ENCODE results near the gene TMEM271.
"Not testable (repeated sequence)": the region's sequence is repeated elsewhere in the genome, so short reads cannot be mapped to it uniquely, and the experiment has no call there.

Gene TMEM271

GRCh38 chr4:578451-579443, 2.7 kb upstream of the TMEM271 start:
- DNase-seq, result no peak

- no peak for DNase-seq
Measured at GRCh38 chr4:577499-578450, 1.7 kb upstream of the TMEM271 start.

GRCh38 chr4:576991-577498, 950 bp upstream of the TMEM271 start:
- no peak for DNase-seq

- DNase-seq, result no peak
Measured at GRCh38 chr4:575281-576141, 584 bp downstream of the TMEM271 start.

- DNase-seq, result no peak
Measured at GRCh38 chr4:574346-575161, 1.5 kb downstream of the TMEM271 start.

- DNase-seq, result no peak
Measured at GRCh38 chr4:573122-573892, 2.8 kb downstream of the TMEM271 start.

GRCh38 chr4:572594-572993, 3.5 kb downstream of the TMEM271 start:
- DNase-seq, result no peak

GRCh38 chr4:571838-572572, 4.1 kb downstream of the TMEM271 start:
- DNase-seq, result no peak

GRCh38 chr4:570754-571153, 5.3 kb downstream of the TMEM271 start:
- no peak for DNase-seq

GRCh38 chr4:569958-570667, 6.0 kb downstream of the TMEM271 start:
- DNase-seq, result no peak

- DNase-seq, result no peak
Measured at GRCh38 chr4:568962-569361, 7.1 kb downstream of the TMEM271 start.

- DNase-seq, result no peak
Measured at GRCh38 chr4:568351-568652, 7.8 kb downstream of the TMEM271 start.

GRCh38 chr4:567457-568350, 8.4 kb downstream of the TMEM271 start:
- DNase-seq, result no peak

GRCh38 chr4:566508-567295, 9.4 kb downstream of the TMEM271 start:
- DNase-seq, result no peak

- no peak for DNase-seq
Measured at GRCh38 chr4:566035-566434, 10.1 kb downstream of the TMEM271 start.

GRCh38 chr4:565614-566013, 10.5 kb downstream of the TMEM271 start:
- not testable (repeated sequence) for DNase-seq

- not testable (repeated sequence) for DNase-seq
Measured at GRCh38 chr4:562458-562857, 13.6 kb downstream of the TMEM271 start.
